ENCODE data around the gene SUMO4.

SUMO4 gene

GRCh38 chr6:149397384-149397783, 2.7 kb upstream of the SUMO4 start:
- DNase-seq (ENCODE audit: low read depth): no peak
- no peak overlapping the region for H3K4me3 ChIP-seq (replicated peaks; ENCODE audit: low read depth, low read length)

GRCh38 chr6:149403534-149403933, 3.5 kb downstream of the SUMO4 start:
- DNase-seq (ENCODE audit: low read depth): no peak
- no peak overlapping the region for H3K4me3 ChIP-seq (replicated peaks; ENCODE audit: low read depth, low read length)
- TF ChIP-seq, protein P1, sequence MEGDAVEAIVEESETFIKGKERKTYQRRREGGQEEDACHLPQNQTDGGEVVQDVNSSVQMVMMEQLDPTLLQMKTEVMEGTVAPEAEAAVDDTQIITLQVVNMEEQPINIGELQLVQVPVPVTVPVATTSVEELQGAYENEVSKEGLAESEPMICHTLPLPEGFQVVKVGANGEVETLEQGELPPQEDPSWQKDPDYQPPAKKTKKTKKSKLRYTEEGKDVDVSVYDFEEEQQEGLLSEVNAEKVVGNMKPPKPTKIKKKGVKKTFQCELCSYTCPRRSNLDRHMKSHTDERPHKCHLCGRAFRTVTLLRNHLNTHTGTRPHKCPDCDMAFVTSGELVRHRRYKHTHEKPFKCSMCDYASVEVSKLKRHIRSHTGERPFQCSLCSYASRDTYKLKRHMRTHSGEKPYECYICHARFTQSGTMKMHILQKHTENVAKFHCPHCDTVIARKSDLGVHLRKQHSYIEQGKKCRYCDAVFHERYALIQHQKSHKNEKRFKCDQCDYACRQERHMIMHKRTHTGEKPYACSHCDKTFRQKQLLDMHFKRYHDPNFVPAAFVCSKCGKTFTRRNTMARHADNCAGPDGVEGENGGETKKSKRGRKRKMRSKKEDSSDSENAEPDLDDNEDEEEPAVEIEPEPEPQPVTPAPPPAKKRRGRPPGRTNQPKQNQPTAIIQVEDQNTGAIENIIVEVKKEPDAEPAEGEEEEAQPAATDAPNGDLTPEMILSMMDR (IDR thresholded peaks at IDR 0.05; ENCODE audit: low read length, missing control alignments): no peak

More at GRCh38 chr6:149397384-149397783, 2.7 kb upstream of the SUMO4 start:
- TF ChIP-seq, protein P1 (IDR thresholded peaks at IDR 0.05; ENCODE audit: low read length, missing control alignments): no peak

- TF ChIP-seq, protein P1 (IDR thresholded peaks at IDR 0.05; ENCODE audit: low read length, missing control alignments): no peak
- no peak overlapping the region for H3K4me3 ChIP-seq (replicated peaks; ENCODE audit: low read depth, low read length)
- peak; percentile 66 for DNase-seq (ENCODE audit: low read depth)
Observed at GRCh38 chr6:149405823-149406765, 6.0 kb downstream of the SUMO4 start.

GRCh38 chr6:149409617-149410016, 9.6 kb downstream of the SUMO4 start:
- no peak for DNase-seq (ENCODE audit: low read depth)
- TF ChIP-seq, protein P1 (IDR thresholded peaks at IDR 0.05; ENCODE audit: low read length, missing control alignments): no peak
- no peak overlapping the region for H3K4me3 ChIP-seq (replicated peaks; ENCODE audit: low read depth, low read length)

- no peak for DNase-seq (ENCODE audit: low read depth)
- no peak overlapping the region for H3K4me3 ChIP-seq (replicated peaks; ENCODE audit: low read depth, low read length)
- TF ChIP-seq, protein P1 (IDR thresholded peaks at IDR 0.05; ENCODE audit: low read length, missing control alignments): no peak
Observed at GRCh38 chr6:149410557-149410956, 10.5 kb downstream of the SUMO4 start.

- TF ChIP-seq, protein P1 (IDR thresholded peaks at IDR 0.05; ENCODE audit: low read length, missing control alignments): no peak
- no peak for DNase-seq (ENCODE audit: low read depth)
- no peak overlapping the region for H3K4me3 ChIP-seq (replicated peaks; ENCODE audit: low read depth, low read length)
Observed at GRCh38 chr6:149414009-149414408, 13.9 kb downstream of the SUMO4 start.
